Left lung (tissue), 10 donors: ENCODE results near the gene BOD1L1. TPM values are rescaled to one million over a fixed set of nuclear protein-coding genes. Genes with fewer than 3 reads are reported as not detected.

ENCODE experiments used
- ATAC-seq: fragments of 200-7000 bp; cut with Tn5 transposase; one replicate; pipeline ENCODE4 v1.9.1; 2020; ENCODE audit warnings: moderate library complexity
- DNase-seq, 4 donors: peaks; one replicate each; pipeline ENCODE4 v3.0.0-alpha.2; 2013 to 2020
- H3K27ac ChIP-seq, 2 donors: fragments of 200-600 bp; sonication (generic) in 1 of 2; one replicate each; pipeline versions ENCODE4 v1.5.0 to v1.8.0; 2020 to 2021
- H3K27me3 ChIP-seq, 2 donors: fragments of 200-600 bp; sonication (generic) in 1 of 2; one replicate each; pipeline versions ENCODE4 v1.5.0 to v1.8.0; 2020 to 2021
- H3K36me3 ChIP-seq, 2 donors: fragments of 200-600 bp; sonication (generic) in 1 of 2; one replicate each; pipeline versions ENCODE4 v1.5.0 to v1.8.0; 2020 to 2021
- H3K4me1 ChIP-seq, 2 donors: fragments of 200-600 bp; one replicate each; pipeline ENCODE4 v1.8.0; 2021
- H3K4me3 ChIP-seq, 2 donors: fragments of 200-600 bp; sonication (generic) in 1 of 2; one replicate each; pipeline versions ENCODE4 v1.5.0 to v1.8.0; 2020 to 2021; ENCODE audit warnings: mild to moderate bottlenecking in 1 of 2
- H3K9me3 ChIP-seq, 2 donors: fragments of 200-600 bp; sonication (generic) in 1 of 2; one replicate each; pipeline versions ENCODE4 v1.5.0 to v1.8.0; 2020 to 2021
- intact Hi-C, 2 donors: fragments of 100-400 bp; cut with DNase I; formaldehyde crosslinking; loops; one replicate each; pipeline versions ENCODE4 v1.11.2 to v1.14.2; 2022
- polyA plus RNA-seq, 6 donors: library from polyadenylated mRNA; unstranded; fragments of 120-200 nt; gene quantifications; one replicate each; pipeline ENCODE4 v1.2.1, GENCODE V29; 2013; ENCODE audit not compliant: insufficient read length in 6 of 6
- total RNA-seq, 2 donors: library from RNA; stranded (reverse); fragmentation: NEBNext Ultra II Directional; extraction: Animal tissue kit (Norgen Biotek cat#: 25700); gene quantifications; one replicate each; pipeline ENCODE4 v1.2.1, GENCODE V29; 2021
- TF ChIP-seq, protein P1 (sequence below), 2 donors: fragments of 200-600 bp; sonication (generic) in 1 of 2; IDR thresholded peaks; one replicate each; pipeline versions ENCODE4 v1.5.0 to v1.8.0; 2021; ENCODE audit warnings: antibody characterized with exemption in 2 of 2
- donor health status: DM: no; HTN: yes; CAD: no.
- donor health status: DM: no; HTN: no; CAD: no.

BOD1L1 gene
- total and polyA plus RNA-seq, 8 donors, result 25.9 to 78.0 (median 60.5) TPM

DNA sequence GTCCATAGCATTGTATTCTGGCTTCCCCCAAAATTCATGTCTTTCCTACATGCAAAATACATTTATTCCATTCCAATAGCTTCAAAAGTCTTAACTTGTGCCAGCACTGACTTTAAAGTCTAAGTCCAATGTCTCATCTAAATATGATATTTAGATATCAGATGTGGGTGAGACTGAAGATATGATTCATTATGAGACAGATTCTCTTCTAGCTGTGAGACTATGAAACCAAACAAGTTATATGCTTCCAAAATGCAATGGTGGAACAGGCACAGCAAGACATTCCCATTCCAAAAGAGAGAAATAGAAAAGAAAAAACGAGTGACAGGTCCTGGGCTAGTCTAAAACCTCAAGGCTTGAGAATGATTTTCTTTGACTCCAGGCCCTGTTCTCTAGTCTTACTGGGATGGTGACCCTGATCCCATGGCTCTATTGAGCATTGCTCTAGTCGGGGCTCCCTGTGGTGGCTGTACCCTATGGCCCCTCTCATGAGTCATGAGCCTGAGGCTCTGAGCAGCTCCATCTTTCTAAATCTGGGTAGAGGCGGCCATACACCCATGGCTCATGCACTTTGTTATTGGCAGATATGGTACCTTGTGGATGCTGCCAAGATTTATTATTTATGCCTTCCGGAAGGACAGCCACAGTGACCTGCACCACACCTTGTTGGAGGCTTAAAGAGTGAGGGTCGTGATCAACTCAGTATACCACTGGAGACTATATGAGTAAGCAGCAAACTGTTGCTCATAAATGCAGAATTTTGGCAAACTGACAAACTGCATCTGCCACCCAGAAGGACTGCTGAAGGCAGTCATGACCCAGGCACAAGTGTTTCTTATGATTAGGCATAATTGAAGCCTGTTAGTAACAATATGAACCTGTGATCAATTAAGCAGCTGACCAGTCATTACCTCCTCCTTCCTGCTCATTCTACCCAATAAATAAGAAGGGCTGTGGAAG lies 38.5 kb upstream of the BOD1L1 start:
- ATAC-seq, result no peak

DNA sequence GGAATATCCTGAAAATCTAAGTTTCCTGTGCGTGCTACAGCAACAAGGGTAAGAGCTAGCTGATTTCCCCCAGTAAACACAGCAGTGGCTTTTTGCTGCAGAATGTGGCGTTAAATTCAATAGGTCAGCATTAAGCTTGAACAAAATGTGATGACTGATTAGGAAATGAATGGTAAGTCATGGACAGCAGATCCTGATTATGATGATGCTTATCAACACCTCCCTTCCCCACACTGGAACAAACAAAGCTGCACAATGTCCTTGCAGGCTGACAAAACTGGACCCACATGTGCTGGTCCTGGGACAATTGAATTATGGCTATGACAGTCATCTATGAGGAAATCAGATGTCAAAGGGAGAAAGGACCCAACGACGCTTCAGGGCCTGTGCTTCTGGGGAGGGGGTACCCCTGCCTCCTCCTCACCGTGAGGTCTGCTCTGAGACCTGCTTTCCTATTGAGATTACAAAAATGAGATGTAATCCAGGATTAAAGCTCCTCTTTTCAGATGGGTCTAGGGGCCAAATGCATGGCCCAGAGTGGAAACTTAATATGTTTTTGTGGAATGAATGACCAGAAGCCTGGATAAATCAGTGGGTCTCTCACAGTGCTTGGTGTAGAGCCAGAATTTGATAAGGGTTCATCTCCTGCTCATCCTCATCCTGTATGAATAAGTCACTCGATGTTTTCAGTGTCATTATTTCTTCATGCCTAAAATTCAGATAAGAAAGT lies 32.0 kb upstream of the BOD1L1 start:
- Histone ChIP-seq H3K4me1 (peaks cover 0 to 10% of the 10 kb centered on the region in 2 donors), H3K36me3 (no peaks in the 10 kb centered on the region), H3K9me3 (no peaks in the 10 kb centered on the region), H3K27ac (no peak overlapping the region), H3K27me3 (no peaks in the 10 kb centered on the region), H3K4me3 (no peak overlapping the region)
- DNase-seq (no peak), ATAC-seq (no peak)
- intact Hi-C loops, result no loop called here
- TF ChIP-seq, protein P1, sequence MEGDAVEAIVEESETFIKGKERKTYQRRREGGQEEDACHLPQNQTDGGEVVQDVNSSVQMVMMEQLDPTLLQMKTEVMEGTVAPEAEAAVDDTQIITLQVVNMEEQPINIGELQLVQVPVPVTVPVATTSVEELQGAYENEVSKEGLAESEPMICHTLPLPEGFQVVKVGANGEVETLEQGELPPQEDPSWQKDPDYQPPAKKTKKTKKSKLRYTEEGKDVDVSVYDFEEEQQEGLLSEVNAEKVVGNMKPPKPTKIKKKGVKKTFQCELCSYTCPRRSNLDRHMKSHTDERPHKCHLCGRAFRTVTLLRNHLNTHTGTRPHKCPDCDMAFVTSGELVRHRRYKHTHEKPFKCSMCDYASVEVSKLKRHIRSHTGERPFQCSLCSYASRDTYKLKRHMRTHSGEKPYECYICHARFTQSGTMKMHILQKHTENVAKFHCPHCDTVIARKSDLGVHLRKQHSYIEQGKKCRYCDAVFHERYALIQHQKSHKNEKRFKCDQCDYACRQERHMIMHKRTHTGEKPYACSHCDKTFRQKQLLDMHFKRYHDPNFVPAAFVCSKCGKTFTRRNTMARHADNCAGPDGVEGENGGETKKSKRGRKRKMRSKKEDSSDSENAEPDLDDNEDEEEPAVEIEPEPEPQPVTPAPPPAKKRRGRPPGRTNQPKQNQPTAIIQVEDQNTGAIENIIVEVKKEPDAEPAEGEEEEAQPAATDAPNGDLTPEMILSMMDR (IDR thresholded peaks at IDR 0.05), result no peak

More for the DNA sequence above, 38.5 kb upstream of the BOD1L1 start:
- H3K4me1 ChIP-seq, result no peaks in the 10 kb centered on the region
- no peak overlapping the region for H3K4me3 ChIP-seq
- H3K36me3 ChIP-seq, result no peaks in the 10 kb centered on the region
- DNase-seq, result no peak
- TF ChIP-seq, protein P1 (IDR thresholded peaks at IDR 0.05), result no peak
- intact Hi-C loops, result no loop called here
- H3K27ac ChIP-seq, result no peak overlapping the region
- H3K9me3 ChIP-seq, result no peaks in the 10 kb centered on the region
- no peaks in the 10 kb centered on the region for H3K27me3 ChIP-seq

DNA sequence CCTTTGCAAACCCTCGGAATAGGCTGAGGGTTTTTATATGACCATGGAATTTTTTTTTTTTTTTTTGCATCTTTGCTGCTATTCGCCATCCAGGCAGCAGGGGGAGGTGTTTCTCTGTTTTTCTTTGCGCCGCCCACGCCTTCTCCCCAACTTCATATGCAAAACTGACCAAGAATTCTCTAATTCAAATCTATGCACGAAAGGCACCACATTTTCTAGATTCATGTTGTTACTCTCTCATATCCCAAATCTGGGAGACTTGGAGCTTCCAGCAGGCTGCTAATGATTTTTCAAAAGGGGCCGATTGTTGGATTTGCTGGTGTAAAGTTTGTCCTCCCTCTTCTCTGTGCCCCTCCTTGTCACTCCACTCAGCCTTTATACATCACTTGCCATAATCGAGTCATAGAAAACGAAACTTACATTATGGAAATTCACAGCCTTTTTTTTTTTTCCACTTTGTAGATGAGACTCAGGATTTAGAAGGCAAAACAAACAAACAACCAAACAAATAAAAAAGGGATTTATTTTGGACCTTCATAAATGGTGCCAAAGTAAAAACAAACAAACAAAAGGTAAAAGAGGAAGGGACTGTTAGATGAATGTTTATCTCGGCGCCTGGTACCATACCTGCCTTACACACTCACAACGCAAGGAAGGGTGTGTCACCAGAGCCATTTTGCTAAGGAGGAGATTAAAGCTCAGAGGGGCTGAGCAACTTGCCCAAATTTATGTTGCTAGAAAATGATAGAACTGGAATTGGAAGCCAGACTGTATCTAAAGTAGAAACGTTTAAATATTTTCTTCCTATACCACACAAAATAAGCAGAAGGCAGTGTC lies 29.3 kb upstream of the BOD1L1 start:
- intact Hi-C loops, result no loop called here
- TF ChIP-seq, protein P1 (IDR thresholded peaks at IDR 0.05), result peak; percentile 64 to 76
- H3K27me3 ChIP-seq, result no peaks in the 10 kb centered on the region
- no peaks in the 10 kb centered on the region for H3K36me3 ChIP-seq
- ATAC-seq, result peak; percentile 69
- no peaks in the 10 kb centered on the region for H3K9me3 ChIP-seq
- H3K27ac ChIP-seq, result no peak overlapping the region
- peak overlapping the region in 1 of 2 donors; percentile 6 for H3K4me3 ChIP-seq
- peak; percentile 44 to 72 (median 63) for DNase-seq
- H3K4me1 ChIP-seq, result peaks cover 0 to 13% of the 10 kb centered on the region in 2 donors

DNA sequence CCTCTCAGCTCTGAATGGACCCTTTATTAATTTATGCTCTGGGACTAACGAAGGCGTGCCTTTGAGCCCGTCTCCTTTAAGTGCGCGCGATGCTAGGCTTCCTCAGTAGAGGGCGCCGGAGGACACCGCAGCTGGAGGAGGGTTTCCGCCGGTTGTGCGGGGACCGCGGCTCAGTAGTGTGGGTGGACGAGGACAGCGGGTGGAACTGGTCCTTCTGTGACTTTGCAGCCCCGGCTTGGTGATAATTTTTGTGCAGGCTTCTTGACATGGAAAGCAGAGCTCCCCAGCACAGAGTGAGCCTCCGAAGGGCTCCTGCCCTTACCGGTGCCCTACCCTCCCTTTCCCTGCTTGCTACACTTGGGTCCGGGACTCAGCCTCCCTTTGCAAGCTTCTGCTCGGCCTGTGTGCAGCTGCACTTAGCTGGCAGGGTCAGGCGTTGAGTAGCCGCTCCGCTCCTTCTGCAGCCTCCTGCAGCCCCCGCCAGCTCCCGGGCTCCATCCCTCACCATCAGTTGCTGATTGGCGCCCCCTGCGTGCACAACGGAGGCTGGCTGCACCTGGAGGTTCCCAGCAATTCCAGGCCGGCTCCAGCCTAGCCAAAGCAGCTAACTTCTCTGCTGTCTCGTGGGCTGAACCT lies 26.8 kb upstream of the BOD1L1 start:
- DNase-seq (peak; percentile 50 to 94 (median 80)), ATAC-seq (peak; percentile 99)
- Histone ChIP-seq H3K27me3 (peaks cover 3 to 7% of the 10 kb centered on the region in 2 donors), H3K36me3 (no peaks in the 10 kb centered on the region), H3K9me3 (no peaks in the 10 kb centered on the region), H3K27ac (no peak overlapping the region), H3K4me1 (peaks cover 0 to 13% of the 10 kb centered on the region in 2 donors), H3K4me3 (peak overlapping the region; percentile 36 to 44)
- intact Hi-C loops, result no loop called here
- TF ChIP-seq, protein P1 (IDR thresholded peaks at IDR 0.05), result peak; percentile 71 to 89
